A549 treated with Hydrocortisone at 1 μM for 4 hours (cell line): ENCODE results near the gene PIP5KL1. TPM values are rescaled to one million over a fixed set of nuclear protein-coding genes. Genes with fewer than 3 reads are reported as not detected.

Experiments
- total RNA-seq: library from RNA; stranded (reverse); fragments of 200-300 nt; extraction: Qiagen RNA extraction; gene quantifications from 5 replicates; pipeline ENCODE4 v1.2.3, GENCODE V29; 2022

PIP5KL1 gene, protein sequence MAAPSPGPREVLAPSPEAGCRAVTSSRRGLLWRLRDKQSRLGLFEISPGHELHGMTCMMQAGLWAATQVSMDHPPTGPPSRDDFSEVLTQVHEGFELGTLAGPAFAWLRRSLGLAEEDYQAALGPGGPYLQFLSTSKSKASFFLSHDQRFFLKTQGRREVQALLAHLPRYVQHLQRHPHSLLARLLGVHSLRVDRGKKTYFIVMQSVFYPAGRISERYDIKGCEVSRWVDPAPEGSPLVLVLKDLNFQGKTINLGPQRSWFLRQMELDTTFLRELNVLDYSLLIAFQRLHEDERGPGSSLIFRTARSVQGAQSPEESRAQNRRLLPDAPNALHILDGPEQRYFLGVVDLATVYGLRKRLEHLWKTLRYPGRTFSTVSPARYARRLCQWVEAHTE
- 1.5 to 2.1 TPM (median 1.6 TPM) in 5 replicates for total RNA-seq

DNA sequence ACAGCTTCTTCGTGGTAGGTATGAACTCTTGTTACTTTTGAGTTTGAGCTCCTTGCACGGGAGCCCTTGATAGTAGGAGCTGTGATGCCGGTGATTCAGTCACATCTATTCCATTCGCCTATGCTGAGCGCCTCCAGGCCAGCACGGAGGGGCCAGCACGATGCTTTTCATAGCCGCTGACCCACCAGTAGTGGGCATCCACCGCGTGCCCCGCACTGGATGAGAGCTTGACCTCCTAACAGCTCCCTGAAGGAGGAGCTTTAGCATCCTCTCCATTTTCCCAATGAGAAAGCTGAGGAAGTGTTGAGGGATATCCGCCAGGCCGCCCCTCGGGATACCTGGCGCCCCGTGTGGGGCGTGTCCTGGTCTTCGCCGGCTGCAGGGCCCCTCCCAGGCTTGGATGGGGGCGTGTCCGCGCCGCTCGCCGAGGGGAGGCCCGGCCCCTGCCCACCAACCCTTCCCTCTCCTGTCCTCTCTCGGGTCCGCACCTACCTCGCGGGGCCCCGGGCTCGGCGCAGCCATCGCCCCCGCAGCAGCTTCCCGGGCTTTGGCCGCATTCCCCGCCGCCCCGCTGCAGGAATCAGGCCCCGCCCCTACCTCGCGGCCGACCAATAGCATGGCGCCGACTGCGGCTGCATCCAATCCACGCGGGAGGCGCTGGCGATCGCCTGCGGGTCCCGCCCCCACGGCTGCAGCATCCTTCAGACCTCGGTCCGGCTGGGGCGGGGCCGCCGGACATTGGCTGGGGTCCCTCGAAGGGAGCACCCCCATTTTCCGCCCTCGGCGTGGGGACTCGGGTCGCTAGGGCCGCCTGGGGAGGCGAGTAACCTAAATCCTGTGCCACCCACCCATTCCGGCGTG lies at the start of gene PIP5KL1:
PIP5KL1 (minus strand) TSS at position 547 of the 861 bp plus-strand sequence; CDS start at position 522, 25 bp downstream.

DNA sequence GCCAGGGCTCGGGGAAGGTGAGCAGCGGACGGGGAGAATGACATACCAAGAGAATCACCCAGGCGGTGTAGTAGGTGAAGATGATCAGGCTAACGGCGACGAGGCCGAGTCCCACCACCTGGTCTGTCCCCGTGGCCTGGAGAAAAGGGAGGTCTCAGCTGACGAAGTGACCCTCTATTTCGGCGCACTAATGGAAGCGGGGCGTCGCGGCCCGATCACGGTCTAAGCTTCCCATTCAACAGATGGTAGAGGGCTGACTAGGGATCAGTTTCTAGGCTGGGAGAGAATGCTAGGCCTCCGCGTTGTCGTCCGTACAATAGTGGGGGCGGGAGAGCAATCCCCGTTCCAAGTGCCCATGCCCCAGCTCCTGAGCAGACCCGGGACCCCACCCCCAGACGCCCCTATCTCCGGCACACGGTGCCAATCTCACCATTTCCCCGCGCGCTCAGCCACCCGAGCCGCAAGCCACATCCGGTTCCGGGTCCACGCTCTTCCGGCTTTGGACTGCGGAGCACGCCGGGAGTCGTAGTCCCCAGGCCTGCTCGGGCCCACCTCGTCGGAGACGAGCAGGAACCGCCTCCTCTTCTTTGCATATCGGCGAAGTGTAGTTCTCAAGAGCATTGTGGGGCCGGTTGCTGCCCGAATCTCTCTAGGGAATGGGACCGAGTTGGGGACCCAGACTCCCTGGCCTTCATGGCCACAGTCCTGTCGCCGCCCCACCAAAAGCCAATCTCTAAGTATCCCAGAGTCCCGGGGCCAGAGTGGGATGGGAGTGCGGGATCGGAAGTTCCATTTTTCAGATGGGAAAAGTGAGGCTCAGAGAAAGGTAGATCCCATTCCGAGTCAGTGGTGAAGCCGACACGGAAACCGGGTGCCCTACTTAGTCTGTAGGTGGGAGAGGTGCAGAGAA lies 7.1 kb upstream of the PIP5KL1 start, which contains the start of gene DPM2:
DPM2 (minus strand) TSS at position 467 of the 910 bp plus-strand sequence; CDS start at position 433, 34 bp downstream.

DNA sequence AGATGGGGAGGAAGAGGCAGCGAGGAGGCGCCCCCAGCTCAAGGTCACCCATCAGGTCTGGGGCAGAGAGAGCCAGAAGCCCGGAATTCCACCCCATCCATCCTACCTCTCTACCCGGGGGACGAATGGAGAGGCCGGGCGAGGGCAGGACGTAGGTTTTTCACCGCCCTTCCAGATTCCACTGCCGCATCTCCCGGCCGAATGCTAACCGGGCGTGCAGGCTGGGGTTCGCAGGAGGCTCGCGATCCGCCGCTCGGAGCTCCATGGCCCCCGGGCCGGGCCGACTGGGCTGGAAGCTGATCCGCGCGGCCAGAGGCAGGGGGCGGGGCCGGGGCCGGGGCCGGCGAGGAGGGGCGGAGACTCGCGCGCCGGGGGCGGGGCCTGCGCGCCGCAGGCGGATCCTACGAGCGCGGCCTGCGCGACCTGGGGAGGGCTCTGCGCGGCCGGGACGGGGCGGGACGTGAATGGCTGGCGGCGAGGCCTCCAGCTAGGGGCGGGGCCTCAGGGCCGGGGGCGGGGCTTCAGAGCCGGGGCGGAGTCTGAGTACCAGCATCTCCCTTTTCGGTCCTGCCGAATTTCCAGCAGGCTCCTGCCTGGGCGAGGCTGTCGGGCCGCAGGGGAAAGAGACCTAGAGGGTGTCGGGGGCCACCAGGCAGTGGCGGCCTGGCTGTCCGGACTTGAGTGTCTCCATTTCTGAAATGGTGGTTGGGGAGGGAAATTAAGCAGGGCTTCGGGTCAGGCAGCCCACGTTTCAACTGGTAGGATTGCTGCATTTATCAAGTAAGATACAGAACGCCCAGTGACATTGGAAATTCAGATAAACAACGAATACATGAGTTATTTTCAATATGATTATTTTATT lies 13.6 kb downstream of the PIP5KL1 start, which contains the start of gene ST6GALNAC4:
ST6GALNAC4 (minus strand) TSS at position 322 of the 862 bp plus-strand sequence. CDS start 622 bp downstream, outside the sequence.

DNA sequence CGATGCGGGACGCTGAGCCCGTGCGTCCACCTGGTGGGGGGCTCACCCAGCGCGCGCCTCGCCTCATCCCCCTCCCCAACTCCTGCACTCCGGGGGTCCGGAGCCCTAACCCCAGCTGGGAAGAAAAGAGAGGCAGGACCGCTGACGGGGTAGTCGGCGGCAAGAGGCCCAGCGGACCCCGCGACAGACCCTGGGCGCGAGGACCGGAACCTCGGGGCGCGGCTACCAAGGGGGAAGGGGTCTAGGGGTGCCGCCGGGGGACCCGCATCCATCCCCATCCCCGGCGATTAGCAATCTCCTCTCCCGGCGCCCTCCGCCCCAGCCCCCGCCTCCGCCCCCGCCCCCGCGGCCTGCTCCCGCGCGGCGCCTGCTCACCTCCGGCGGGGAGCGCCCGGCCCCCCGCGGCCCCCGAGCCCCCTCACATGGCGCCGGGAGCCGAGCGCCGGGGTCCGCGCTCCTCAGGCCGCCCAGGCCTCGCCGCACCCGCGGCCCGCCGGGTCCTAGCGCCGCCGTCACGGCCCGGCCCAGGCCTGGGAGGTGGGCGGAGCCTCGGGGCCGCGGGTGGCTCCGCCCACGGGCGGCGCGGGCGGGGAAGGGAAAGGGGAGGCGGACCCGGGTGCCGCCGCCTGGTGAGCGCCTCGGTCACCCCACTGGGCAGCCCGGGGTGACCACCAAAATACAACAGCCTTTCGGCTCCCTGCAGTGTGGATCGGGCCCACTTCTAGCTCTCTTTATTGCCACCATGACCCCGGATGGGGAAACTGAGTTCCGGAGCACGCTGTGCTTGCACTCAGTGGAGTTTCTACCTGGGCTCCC lies 31.2 kb downstream of the PIP5KL1 start, which contains the start of gene ST6GALNAC6:
ST6GALNAC6 (minus strand) TSS at position 476 of the 816 bp plus-strand sequence. CDS start 1,622 bp downstream, outside the sequence.

DNA sequence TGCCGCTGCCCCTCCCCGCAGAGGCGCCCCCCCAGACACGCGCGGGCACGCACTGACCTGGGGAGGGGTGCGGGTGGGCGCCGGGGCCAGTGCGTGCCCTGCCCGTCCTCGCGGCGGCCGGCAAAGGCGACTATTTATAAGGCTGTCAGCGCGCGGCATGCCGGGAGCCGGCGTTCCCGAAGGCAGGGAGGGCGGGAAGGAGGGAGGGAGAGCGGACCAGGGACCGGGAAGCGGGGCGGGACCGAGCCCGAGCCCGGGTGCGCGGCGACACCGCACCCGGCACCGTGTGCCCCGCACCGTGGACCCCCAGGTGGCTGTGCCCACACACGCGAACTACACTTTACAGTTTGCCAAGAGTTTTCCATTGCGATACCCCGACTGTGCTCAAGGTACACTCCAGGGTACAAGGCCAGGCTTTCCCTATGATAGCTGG lies 53.0 kb downstream of the PIP5KL1 start, which contains the start of gene AK1:
AK1 (minus strand) TSS at position 110 of the 433 bp plus-strand sequence. CDS start 3,058 bp downstream, outside the sequence.

Other genes starting within 250 kb of the PIP5KL1 start
- gene CFAP157, start 223.8 kb downstream of the PIP5KL1 start, total RNA-seq: 0.03 to 0.08 TPM (median 0.05 TPM) in 5 replicates
- 12.5 to 21.0 TPM (median 19.8 TPM) in 5 replicates for gene PTRH1, start 215.1 kb downstream of the PIP5KL1 start, total RNA-seq
- gene TTC16, start 214.7 kb downstream of the PIP5KL1 start, total RNA-seq: 0.03 to 0.12 TPM (median 0.03 TPM) in 4 of 5 replicates, not detected in the other
- 12.6 to 17.9 TPM (median 15.7 TPM) in 5 replicates for gene TOR2A, start 195.5 kb downstream of the PIP5KL1 start, total RNA-seq
- gene SH2D3C, start 152.1 kb downstream of the PIP5KL1 start, total RNA-seq: 0.09 to 0.24 TPM (median 0.12 TPM) in 3 of 5 replicates, not detected in the others
- 42.8 to 54.4 TPM (median 45.7 TPM) in 5 replicates for gene CDK9, start 144.7 kb downstream of the PIP5KL1 start, total RNA-seq
- 45.9 to 52.3 TPM (median 49.1 TPM) in 5 replicates for gene FPGS, start 127.9 kb downstream of the PIP5KL1 start, total RNA-seq
- gene ENG, start 76.1 kb downstream of the PIP5KL1 start, total RNA-seq: 0.09 to 0.15 TPM (median 0.12 TPM) in 5 replicates
- 44.0 to 77.7 TPM (median 73.1 TPM) in 5 replicates for gene AK1, start 53.1 kb downstream of the PIP5KL1 start, total RNA-seq
- gene ST6GALNAC6, start 31.2 kb downstream of the PIP5KL1 start, total RNA-seq: 18.3 to 23.7 TPM (median 21.6 TPM) in 5 replicates
- gene ST6GALNAC4, start 13.7 kb downstream of the PIP5KL1 start, total RNA-seq: 13.9 to 17.2 TPM (median 16.3 TPM) in 5 replicates
- 35.2 to 42.8 TPM (median 42.5 TPM) in 5 replicates for gene DPM2, start 7.1 kb upstream of the PIP5KL1 start, total RNA-seq
- 41.9 to 56.2 TPM (median 44.3 TPM) in 5 replicates for gene EEIG1, start 50.2 kb upstream of the PIP5KL1 start, total RNA-seq
- gene NAIF1, start 136.5 kb upstream of the PIP5KL1 start, total RNA-seq: 5.6 to 7.4 TPM (median 7.2 TPM) in 5 replicates
- 7.2 to 8.4 TPM (median 8.0 TPM) in 5 replicates for gene SLC25A25, start 137.5 kb upstream of the PIP5KL1 start, total RNA-seq
- gene PTGES2, start 197.0 kb upstream of the PIP5KL1 start, total RNA-seq: 70.5 to 93.8 TPM (median 86.8 TPM) in 5 replicates
- gene LCN2, start 218.7 kb upstream of the PIP5KL1 start, total RNA-seq: 2.8 to 5.4 TPM (median 3.3 TPM) in 5 replicates
- 34.6 to 71.9 TPM (median 63.7 TPM) in 5 replicates for gene BBLN, start 229.5 kb upstream of the PIP5KL1 start, total RNA-seq